ENCODE data around the gene MYH9. TPM values are rescaled to one million over a fixed set of nuclear protein-coding genes. Genes with fewer than 3 reads are reported as not detected.
A peak's percentile ranks its signal among the peaks of the same experiment; 100 is the strongest.
"Not testable (repeated sequence)": the region's sequence is repeated elsewhere in the genome, so short reads cannot be mapped to it uniquely, and the experiment has no call there.

MYH9 gene
- total and polyA plus RNA-seq, 4 donors, result 184 to 667 (median 332) TPM

DNA sequence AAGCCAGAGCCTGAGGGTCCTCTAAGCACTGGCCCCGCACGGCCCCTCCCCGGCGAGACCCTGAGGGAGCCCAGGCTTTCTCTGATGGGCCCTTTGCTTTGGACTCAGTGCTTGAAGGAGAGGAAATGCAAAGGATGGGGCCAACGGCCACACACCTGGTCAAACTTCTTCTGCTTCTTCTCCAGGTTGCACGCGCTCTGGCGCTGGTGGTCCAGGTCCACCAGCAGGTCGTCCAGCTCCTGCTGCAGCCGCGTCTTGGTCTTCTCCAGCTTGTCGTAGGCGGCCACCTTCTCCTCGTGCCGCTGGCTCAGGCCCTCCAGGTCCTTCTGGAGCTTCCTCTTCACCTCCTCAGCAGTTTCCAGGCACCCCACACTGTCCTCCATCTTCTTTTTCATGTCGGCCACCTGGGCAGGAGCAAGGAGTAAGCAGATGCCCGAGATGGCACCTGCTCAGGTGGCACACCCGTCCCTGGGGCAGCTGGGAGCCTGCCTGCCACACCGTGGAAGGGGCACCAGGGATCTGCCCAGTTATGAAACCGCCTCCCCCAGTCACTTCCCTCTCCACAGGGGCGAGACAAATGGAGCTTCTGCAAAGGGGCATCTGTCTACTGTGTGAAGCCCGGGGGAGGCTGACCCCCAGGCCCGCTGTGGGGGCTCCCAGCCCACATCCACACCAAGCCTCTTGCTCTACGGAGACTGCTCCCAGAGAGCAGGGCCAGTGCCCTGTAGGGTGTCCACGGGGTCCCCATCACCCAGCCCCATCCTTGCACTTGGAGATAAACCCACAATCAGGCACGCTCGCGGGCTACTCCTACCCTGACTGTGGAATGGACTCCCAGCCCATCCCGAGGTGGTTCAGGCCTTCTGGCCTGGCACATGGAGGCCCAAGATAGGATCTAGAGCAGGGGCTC, 95.7 kb downstream of the MYH9 start:
- Histone ChIP-seq H3K9ac (ENCODE audit: insufficient read depth in 1 of 2, low read length in 2 of 2) (no peak overlapping the region), H3K4me1 (ENCODE audit: control insufficient read depth in 5 of 5, insufficient read depth in 5 of 5, low read length in 5 of 5) (no peaks in the 10 kb centered on the region), H3K27ac (ENCODE audit: low read depth in 1 of 2, low read length in 1 of 2) (no peak overlapping the region), H3K36me3 (ENCODE audit: control insufficient read depth in 4 of 4, insufficient read depth in 4 of 4, low read length in 4 of 4) (peaks cover 47 to 73% (median 63%) of the 10 kb centered on the region in 4 donors), H3K4me3 (no peak overlapping the region), H3K27me3 (ENCODE audit: control insufficient read depth in 3 of 3, insufficient read depth in 3 of 3, low read length in 2 of 3) (no peaks in the 10 kb centered on the region), H3K9me3 (ENCODE audit: control insufficient read depth in 4 of 4, insufficient read depth in 3 of 4, low read length in 3 of 4) (no peaks in the 10 kb centered on the region)
- ATAC-seq (ENCODE audit: insufficient read depth, low FRiP score) (no peak), DNase-seq (no peak)
- 89 to 92% methylated on average over 28 to 29 of the region's 29 CpGs for WGBS, 2 donors
- TF ChIP-seq, protein P1, sequence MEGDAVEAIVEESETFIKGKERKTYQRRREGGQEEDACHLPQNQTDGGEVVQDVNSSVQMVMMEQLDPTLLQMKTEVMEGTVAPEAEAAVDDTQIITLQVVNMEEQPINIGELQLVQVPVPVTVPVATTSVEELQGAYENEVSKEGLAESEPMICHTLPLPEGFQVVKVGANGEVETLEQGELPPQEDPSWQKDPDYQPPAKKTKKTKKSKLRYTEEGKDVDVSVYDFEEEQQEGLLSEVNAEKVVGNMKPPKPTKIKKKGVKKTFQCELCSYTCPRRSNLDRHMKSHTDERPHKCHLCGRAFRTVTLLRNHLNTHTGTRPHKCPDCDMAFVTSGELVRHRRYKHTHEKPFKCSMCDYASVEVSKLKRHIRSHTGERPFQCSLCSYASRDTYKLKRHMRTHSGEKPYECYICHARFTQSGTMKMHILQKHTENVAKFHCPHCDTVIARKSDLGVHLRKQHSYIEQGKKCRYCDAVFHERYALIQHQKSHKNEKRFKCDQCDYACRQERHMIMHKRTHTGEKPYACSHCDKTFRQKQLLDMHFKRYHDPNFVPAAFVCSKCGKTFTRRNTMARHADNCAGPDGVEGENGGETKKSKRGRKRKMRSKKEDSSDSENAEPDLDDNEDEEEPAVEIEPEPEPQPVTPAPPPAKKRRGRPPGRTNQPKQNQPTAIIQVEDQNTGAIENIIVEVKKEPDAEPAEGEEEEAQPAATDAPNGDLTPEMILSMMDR (IDR thresholded peaks at IDR 0.05; ENCODE audit: control extremely low read depth, extremely low read depth), result no peak

DNA sequence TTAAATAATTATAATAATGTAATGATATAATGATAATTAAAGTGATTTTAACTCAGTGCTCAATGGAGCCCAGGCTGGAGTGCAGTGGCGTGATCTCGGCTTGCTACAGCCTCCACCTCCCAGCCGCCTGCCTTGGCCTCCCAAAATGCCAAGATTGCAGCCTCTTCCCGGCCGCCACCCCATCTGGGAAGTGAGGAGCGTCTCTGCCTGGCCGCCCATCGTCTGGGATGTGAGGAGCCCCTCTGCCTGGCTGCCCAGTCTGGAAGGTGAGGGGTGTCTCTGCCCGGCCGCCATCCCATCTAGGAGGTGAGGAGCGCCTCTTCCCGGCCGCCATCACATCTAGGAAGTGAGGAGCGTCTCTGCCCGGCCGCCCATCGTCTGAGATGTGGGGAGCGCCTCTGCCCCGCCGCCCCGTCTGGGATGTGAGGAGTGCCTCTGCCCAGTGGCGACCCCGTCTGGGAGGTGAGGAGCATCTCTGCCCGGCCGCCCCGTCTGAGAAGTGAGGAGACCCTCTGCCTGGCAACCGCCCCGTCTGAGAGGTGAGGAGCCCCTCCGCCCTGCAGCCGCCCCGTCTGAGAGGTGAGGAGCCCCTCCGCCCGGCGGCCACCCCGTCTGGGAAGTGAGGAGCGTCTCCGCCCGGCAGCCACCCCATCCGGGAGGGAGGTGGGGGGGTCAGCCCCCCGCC, 97.2 kb downstream of the MYH9 start:
- ATAC-seq (ENCODE audit: insufficient read depth, low FRiP score); H3K27me3 ChIP-seq (ENCODE audit: control insufficient read depth in 3 of 3, insufficient read depth in 3 of 3, low read length in 2 of 3); H3K4me1 ChIP-seq (ENCODE audit: control insufficient read depth in 5 of 5, insufficient read depth in 5 of 5, low read length in 5 of 5); H3K4me3 ChIP-seq; DNase-seq; H3K27ac ChIP-seq (ENCODE audit: low read depth in 1 of 2, low read length in 1 of 2); H3K9ac ChIP-seq (ENCODE audit: insufficient read depth in 1 of 2, low read length in 2 of 2); H3K9me3 ChIP-seq (ENCODE audit: control insufficient read depth in 4 of 4, insufficient read depth in 3 of 4, low read length in 3 of 4): not testable (repeated sequence)
- H3K36me3 ChIP-seq (ENCODE audit: control insufficient read depth in 4 of 4, insufficient read depth in 4 of 4, low read length in 4 of 4), result peaks cover 42 to 78% (median 66%) of the 10 kb centered on the region in 4 donors
- WGBS, 2 donors, result 95 to 96% methylated on average over 13 to 22 of the region's 40 CpGs

DNA sequence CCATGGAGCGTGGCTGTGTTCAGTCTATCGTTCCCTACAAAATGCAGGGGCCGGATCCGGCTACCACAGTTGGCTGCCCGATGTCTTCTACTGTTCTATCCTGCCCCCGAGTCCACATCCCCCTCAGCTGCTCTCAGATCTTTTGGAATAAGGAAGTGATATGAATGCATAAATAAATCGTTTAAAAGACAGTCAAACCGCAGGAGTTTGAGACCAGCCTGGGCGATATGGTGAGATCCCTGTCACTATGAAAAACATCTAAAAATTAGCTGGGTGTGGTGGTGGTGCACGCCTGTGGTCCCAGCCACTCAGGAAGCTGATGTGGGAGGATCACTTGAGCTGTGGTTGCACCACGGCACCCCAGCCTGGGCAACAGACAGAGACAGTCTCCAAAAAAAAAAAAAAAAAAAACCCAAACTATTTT, 97.8 kb downstream of the MYH9 start:
- not testable (repeated sequence) for H3K27me3 ChIP-seq (ENCODE audit: control insufficient read depth in 3 of 3, insufficient read depth in 3 of 3, low read length in 2 of 3); ATAC-seq (ENCODE audit: insufficient read depth, low FRiP score); H3K9me3 ChIP-seq (ENCODE audit: control insufficient read depth in 4 of 4, insufficient read depth in 3 of 4, low read length in 3 of 4); DNase-seq; H3K9ac ChIP-seq (ENCODE audit: insufficient read depth in 1 of 2, low read length in 2 of 2); H3K4me3 ChIP-seq; H3K4me1 ChIP-seq (ENCODE audit: control insufficient read depth in 5 of 5, insufficient read depth in 5 of 5, low read length in 5 of 5)
- H3K36me3 ChIP-seq (ENCODE audit: control insufficient read depth in 4 of 4, insufficient read depth in 4 of 4, low read length in 4 of 4), result peaks cover 45 to 78% (median 67%) of the 10 kb centered on the region in 4 donors
- H3K27ac ChIP-seq (ENCODE audit: low read depth in 1 of 2, low read length in 1 of 2), result peak overlapping the region in 1 of 2 donors; percentile 47
- WGBS, 2 donors, result 81 to 90% methylated on average over 10 to 11 of the region's 11 CpGs

DNA sequence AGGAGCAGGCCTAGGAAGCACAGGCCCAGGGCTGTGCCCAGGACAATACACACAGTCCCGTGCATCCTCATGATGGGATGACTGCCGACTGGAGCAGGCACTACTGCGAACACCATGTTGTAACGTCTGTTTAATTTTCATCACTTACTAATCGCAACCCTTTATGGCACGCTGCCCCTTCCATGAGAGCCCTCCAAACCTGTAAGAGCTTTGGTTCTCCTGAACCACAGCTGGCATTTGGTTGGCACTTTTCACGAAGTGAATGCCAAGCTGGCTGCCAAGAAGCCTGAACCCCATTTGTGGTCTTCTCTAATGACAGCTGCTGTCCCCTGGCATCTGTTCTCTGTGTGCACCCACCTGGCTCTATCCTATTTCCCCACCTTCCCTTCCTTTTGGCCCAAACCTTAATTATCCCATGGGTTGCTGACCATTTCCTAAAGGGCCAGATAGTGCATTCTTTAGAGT, 98.3 kb downstream of the MYH9 start:
- no peak for ATAC-seq (ENCODE audit: insufficient read depth, low FRiP score)
- Histone ChIP-seq H3K9ac (ENCODE audit: insufficient read depth in 1 of 2, low read length in 2 of 2) (no peak overlapping the region), H3K4me1 (ENCODE audit: control insufficient read depth in 5 of 5, insufficient read depth in 5 of 5, low read length in 5 of 5) (no peaks in the 10 kb centered on the region), H3K27ac (ENCODE audit: low read depth in 1 of 2, low read length in 1 of 2) (peak overlapping the region in 1 of 2 donors; percentile 47), H3K27me3 (ENCODE audit: control insufficient read depth in 3 of 3, insufficient read depth in 3 of 3, low read length in 2 of 3) (no peaks in the 10 kb centered on the region), H3K36me3 (ENCODE audit: control insufficient read depth in 4 of 4, insufficient read depth in 4 of 4, low read length in 4 of 4) (peaks cover 44 to 78% (median 65%) of the 10 kb centered on the region in 4 donors), H3K4me3 (no peak overlapping the region), H3K9me3 (ENCODE audit: control insufficient read depth in 4 of 4, insufficient read depth in 3 of 4, low read length in 3 of 4) (no peaks in the 10 kb centered on the region)
- DNase-seq, result no peak
- TF ChIP-seq, protein P1 (IDR thresholded peaks at IDR 0.05; ENCODE audit: control extremely low read depth, extremely low read depth), result no peak
- WGBS, 2 donors, result 70 to 83% methylated on average over 7 of the region's 7 CpGs

All from lung (tissue), 12 donors.